RPMI8226 (cell line): ENCODE results near the gene ADAMTS8.

Source experiments
- DNase-seq: peaks from one replicate; pipeline ENCODE4 v3.0.0-alpha.2; 2015

ADAMTS8 gene

DNA sequence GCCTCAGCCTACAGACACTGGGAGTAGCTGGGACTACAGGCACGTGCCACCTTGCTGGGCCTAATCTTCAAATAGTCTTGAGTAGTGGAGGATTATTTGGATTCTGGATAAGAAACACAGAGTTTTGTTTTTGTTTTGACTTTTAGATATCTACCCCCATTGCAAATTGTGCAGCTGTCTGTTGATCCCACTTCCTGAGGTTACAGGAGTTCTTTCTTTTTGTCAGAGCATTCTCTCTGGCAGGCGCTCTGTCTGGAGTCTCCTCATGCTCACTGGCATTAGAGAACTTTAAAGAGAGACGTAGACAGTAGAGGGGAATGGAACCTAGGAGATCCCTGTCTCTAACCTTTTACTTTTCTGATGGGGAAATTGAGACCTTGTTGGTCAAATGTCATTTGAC, 7.8 kb upstream of the ADAMTS8 start:
- no peak for DNase-seq

DNA sequence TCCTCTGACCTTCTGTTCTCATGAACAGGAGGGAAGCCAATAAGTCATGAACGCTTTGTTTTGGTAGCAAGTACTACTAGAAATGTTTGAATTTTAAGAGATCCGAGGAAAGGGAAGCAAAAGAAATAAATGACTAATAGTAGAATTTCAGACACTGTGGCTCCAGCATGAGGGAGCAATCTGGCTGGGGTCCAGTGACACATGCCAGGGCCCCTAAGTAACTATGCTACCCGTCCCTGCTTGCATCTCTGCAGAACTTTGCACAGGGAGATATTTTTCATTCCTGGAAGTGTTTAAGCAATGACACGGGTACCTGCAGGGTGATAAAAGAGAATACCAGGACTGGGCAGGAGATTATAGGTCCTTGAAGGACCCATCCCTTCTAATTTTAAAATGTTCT, 7.3 kb upstream of the ADAMTS8 start:
- no peak for DNase-seq

DNA sequence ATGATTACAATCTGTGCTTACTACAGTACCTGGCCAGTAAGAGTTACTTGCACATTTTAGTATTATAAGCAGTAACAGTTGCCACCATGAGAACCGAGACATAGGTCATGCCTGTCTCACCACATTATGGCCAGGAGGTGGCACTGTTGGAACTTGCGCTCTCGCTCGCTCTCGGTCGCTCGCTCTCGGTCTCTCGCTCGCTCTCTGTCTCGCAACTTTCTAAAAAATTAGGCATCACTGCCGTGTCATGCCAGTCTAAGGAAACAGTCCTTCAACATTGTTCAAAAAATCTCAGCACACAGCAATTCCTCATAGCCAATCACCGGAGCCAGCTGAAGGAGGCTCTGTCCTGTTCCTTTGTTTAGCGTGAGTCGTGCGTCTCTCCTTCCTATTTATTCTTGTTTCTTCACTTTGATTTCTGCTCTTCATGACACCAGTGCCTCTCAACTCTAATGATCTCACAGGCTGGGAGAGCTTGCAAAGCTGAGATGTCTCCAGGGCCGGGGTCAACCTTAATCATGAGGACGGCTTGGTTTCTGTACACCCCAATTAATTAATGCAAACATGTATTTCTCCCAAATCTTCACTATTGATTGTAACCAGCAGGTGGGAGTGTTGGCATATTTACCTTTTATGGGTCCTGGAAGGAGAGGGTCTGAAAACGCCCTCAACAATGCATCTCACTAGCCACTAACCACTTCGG, 6.3 kb upstream of the ADAMTS8 start:
- DNase-seq, result peak; percentile 76

DNA sequence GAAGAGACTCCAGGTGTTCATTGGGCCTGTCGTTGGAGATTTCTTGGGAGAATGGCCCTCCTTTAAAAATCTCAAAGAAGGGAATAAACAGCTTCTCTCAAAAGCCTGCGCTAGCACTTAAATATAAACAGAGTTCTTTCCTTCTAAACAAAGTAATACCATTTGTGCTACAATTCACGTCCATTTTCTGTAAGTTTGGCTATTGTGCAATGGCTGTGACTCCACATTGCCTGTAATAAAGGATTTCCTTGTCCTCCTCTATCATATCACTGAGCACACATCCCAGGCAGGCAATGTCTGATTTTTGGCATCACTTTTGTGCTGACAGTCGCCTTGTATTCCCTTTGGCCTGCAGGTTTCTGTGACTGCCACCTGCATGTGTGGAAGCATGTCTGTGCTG, 4.9 kb upstream of the ADAMTS8 start:
- DNase-seq, result no peak

DNA sequence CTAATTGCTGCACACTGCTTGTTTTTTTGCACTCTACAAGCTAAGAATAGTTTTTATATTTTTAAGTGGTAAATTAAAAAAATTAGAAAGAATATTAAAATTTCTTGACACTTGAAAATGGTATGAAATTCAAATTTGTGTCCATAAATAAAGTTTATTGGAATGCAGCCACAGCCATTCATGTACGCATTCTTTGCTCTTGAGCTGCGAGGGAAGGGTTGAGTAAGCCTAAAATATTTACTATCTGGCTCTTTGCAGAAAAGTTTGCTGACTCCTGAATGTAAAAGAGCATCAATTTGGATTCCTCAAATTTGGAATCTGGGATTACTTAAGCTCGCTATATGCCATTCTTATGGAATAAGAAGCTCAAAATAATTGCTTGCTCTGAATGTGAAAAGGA, 3.4 kb upstream of the ADAMTS8 start:
- DNase-seq, result no peak

DNA sequence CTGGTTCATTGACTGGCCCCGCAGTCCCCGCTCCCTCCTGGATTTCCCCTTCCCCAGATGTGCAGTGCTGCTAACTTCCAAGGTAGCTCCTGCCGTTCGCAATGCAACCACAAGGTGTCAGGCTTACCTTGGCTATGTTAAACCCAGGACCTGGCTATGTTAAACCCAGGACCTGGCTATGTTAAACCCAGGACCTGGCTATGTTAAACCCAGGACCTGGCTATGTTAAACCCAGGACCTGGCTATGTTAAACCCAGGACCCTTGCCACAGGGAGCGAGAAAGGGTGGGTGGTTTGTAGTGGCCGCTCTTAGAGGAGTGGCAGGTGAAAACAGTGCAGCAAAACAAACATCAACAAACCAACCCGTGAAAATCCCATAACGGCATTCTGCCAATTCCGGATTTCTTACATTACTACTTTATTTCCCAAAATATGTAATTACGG, 2.9 kb upstream of the ADAMTS8 start:
- peak; percentile 59 for DNase-seq

DNA sequence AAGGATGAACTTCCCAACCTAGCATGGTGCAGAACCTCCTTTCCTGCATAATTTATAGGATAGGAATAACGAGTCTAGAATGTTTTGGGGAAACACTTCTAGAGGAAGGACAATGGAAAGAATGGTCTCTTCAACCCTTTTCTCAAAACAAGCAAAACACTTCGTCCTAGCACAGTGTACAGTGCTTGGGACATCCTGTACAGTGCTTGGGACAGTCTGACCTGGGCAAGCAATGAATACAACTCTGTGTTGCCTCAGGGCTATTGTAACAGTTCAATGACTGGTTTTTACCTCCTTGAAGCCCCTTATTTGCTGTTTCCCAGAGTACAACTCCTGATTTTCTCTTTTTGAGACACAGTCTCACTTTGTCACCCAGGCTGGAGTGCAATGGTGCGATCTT, 1.6 kb upstream of the ADAMTS8 start:
- DNase-seq, result no peak

DNA sequence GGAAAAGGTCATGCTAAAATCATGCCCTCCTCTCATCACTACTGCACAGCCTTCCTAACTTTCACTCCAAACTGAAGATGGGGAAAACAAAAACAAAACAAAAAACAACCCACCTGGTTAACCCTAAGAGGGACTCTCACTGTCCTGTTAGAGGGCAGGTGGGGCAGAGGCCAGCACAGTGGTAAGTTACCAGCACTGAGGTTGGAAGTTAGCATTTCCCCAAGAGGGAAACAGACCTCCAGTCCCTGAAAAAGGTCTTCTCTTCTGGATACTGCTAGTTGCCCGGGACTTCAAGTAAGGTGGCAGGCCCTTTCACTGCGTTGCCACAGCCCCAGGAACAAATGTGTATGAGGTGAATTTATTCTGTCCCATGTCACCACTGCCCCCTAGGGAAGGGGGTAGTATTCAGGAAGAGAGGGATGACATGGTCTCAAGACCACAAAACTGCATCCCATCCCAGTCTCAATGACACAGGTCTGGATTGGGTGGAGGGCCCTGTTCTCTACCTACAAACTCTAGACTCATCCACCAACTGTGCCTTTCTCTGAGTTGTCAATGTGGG, 792 bp upstream of the ADAMTS8 start:
- no peak for DNase-seq

DNA sequence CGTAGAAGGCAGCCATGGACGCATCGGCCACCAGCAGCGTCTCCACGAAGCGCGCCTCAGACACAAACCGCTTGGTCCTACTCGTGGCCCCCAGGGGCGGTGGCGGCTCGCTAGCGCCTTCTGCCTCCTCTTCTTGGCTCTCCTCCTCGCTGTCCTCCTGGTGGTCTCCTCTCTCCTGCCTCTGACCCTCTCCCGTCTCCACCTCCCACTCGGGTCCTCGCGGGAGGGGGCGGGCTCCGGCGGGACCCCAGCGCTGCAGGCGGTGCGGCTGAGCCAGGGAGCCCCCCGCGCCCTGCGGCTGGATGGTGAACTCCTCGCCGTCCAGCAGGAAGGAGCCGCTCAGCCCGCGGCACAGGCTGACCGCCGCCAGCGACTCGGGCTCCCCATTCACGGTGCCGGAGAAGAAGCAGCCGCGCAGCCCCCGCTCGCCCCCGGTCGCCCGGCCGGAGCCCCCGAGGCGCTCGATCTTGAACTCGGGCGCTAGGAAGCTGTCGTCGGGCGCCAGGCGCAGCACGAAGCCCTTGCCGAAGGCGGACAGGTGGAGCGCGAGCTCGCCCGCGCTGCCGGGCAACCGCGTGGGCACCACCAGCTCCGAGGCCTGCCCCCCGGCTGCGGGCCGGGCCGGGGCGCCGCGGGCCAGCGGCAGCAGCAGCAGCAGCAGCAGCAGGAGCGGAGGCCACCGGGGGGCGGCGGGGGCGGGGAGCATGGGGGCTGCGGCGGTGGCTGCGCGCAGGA, 661 bp downstream of the ADAMTS8 start:
- no peak for DNase-seq

DNA sequence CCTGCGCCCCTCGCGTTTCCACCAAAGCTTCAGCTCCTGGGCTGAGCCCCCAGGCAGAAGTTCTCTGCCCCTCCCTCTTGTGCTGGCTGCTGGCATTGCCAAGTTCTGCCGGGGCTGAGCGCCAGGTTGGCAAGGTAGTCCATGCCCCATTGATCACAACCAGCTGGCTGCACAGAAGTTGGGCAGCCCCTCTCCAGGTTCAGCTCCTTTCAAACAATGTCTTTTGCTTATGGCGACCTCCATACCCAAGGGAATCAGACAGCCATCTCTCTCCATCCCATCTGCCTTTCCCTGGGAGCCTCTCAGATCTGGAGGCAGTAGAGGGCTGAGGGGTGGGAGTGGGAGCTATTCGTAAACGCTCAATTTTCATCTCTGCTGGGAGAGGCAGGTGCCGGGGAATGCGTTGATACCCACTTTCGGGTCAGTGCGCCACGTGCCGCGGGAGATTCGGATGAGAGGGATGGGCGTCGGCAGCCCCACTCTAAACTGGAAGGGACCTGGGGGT, 1.5 kb downstream of the ADAMTS8 start:
- no peak for DNase-seq

DNA sequence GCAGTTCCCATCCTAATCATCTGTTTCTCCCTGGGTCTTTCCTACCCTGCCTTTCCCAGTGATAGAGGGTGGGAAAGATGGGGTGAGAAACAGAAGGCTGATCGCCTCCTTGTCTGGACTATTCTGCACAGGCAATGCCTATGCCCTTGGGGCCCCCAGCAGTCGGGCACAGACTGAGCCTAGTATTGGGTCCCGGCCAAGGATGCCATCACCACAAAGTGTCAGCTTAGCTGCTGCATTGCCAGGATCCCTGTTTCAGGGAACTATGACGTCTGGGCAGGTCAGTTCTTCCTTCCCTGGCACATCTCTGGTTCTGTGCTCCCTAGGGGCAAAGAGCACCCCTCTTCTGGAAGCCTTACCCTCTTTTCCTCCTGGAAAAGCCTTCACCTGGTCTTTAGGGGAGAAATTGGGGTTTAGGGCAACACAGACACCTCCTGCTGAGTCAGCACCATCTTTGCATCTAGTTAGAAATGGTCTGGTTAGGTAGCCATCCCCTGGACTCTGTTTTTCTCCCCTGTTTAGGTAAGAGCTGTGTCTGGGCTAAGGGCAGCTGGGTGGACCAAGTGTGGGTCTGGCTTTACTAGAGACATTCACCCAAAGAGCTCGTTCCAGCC, 2.1 kb downstream of the ADAMTS8 start:
- DNase-seq, result no peak

DNA sequence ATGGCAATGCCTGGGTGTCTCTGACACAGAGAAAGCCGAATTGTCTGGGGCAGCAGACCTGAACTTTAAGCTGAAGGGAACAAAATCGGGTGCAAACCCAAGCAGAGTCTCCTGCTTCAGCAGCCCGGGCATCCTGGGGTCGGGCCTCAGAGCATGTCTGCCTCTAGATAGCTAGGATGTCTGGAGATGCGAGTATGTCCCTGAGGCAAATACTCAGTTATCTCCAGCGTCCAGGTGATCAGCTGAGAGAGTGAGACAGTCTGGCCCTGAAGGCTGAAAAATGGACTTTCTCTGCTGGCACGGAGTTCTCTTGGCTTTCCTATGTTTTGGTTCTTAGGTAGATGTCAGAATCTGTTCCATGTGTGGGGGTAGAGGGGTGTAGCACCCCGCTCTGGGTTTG, 3.3 kb downstream of the ADAMTS8 start:
- no peak for DNase-seq

DNA sequence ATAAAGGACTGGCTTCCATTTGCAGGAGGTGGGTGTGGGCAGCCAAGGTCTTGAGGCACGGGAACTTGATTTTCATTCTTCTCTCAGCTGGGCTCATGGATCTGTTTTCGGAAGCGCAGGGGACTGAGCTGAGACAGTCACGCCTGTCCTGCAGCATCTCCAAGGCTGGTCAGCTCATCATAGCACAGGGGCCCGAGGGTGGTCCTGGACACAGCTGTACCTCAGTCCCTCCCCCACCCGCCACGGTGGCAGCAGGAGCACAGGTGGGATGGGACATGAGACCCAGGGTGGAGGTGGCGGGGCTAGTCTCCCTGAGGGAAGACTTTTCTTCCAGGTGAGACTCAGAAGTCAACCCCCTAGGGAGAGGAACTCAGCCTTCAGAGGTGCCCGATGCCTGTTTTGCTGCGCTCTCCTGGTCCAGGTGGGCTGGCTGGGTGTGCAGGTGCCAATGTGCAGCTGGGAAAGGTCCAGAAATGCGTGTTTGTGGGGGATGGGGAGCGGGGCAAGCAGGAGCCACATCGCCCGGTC, 3.7 kb downstream of the ADAMTS8 start:
- DNase-seq, result no peak

DNA sequence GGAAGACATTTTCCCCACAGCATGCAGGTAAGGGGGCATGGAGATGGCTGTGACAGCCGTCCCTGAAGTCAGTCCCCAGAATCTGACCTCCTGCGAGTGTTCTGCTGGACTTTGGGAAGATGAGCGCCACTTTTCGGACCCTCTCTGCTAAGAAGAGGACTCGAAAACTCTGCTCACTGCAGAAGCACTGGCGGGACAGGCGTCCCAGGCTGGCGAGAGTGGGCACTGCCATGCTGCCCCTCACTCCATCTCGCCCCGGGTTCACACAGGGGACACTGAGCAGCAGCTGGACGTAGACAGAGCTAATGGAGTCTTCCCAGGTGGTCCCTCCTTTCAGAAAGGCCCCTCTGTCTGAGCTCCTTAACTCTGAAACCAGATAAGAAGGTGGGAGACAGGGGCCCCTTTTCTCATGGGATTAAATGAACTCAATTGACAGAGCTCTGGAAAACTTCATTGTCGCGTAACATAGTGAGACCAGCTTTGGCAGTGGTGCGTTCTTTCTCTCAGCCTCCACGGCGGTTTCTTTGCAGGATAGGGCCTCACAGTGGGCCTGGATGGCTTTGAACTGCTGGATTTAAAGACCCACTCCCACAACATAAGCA, 4.8 kb downstream of the ADAMTS8 start:
- DNase-seq, result no peak

DNA sequence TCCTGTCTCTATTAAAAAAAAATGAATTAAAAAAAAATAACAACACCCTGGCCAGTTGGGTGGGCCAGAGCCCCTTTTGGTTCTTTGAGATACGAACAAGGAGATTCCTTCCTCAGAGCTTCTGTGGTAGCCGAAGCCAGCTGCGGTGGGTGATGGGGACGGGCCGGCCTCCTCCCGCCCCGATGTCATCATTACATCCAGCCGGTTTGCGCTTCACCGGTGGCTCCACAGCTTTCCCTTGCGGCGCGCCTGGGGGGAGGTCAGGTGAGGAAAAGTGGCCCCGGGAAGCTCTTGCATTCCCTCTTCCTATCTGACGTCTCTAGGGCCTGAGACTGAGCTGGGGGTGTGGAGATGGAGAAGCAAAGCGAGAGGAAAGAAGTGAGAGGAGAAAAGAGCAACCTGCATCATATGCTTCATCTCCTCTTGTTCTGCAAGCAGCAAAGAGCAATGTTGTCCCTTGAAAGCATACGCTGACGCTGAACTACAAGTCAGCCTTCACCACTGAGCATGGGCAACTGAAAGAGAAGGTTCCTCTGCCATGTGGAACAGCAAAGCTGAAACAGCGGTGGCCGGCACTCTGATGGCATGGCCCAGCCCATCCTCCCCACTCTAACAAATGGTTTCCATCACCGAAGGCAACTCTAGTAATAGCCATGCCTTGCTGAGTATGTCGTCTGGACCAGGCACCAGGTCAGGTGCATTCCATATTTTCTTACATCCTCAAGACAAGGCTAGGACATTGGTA, 6.0 kb downstream of the ADAMTS8 start:
- no peak for DNase-seq

DNA sequence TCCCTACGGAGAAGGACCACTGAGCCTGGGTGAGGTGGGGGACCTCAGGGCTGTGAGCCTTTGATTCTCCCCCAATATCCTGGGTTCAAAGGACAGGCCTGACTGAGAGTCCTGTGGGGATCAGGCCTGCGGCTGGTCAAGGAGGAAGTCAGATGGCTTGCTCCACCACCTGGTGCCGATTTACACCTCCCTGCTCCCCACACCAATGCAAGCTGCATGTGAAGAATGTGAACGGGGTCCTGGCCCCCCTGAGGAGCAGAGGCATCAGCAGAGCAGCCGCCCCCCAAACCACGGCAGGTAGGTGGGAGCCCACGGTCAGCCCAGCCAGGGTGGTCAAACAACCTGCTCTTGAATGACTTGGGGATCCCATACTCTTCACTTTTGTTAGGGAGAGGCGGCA, 6.7 kb downstream of the ADAMTS8 start:
- no peak for DNase-seq

DNA sequence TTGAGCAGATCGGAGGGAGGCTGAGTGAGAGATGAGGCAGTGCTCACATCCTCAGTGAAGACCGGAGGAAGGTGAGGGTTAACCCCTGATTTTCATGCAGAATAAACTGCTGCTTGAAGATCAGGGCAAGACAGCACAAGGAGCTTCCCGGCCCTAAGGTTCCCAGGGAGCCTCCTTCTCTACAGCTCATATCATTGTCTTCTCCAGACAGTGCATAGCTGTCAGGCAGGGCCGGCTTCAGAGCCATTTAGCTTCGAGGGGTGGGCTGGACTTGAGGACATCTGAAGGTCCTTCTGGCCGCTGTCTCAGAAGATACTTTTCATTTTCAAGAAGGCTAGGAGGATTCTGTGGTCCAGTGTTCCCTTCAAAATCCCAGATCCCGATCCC, 7.2 kb downstream of the ADAMTS8 start:
- no peak for DNase-seq

DNA sequence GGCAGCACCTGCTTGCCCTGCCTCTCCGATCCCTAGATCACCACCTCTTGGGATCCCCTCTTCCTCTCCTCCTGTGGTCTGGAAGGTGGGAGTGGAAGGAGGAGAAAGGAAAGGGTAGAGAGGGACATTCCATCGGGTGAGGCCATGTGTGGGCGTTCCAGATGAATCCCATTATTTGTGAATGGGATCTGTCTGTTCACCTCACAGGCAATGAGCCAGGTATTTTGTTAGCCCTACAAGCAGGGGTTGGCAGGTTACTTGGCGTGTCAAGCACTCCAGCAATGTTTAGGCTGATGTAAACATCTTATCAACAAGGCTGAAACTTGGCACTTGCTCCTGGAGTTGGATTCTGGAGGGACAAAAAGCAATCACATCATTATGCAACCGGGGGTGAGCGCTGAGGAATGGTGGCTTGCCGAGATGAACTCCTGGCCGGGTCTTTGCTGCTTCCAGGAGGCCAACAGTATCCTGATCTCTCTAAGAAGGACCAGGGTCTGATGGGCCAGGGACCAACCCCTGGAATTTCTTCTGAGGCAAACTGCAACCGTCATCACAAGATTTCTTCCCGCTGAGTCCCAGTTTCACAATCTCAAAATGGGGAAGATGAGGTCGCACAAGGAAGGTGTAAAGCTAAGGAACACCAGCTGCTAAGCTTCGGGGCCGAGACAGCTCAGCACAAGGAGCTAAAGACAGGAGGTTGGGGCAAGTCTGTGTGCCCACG, 7.8 kb downstream of the ADAMTS8 start:
- DNase-seq, result no peak

DNA sequence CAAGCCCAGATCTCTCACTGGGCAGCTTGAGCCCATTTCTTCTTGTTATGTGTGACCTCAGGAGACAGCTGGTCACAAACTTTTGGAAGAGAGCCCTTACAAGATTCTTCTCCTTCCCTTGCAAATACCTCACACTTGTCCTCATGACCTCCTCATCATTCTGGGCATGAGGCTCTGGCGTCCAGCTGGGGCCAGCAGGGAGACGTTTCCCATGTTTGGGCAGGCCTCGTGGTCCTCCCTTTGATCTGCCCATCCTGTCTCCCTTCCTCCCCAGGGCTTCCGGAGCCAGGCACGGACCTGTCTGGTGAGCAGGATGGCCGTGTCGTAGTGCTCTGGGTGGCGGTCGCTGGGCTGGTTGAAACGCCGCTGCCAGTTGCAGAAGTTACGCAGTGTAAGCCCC, 9.7 kb downstream of the ADAMTS8 start:
- no peak for DNase-seq

DNA sequence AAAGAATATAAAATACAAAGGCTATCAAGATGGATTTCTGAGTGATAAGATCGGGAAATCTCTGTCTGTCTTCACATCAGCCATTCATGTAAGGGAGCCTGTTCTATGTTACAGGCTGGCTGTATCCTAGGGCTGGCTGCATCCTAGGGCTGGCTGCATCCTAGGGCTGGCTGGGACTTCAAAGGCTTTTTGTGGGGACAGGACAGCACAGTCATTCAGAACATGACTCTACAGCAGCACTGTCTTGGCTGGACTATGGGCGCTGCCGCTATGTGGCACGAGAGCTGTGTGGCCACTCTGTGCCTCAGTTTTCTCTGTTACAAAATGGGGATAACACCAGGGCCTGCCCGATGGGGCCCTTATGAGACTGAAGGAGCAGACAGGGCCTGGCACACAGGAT, 10.2 kb downstream of the ADAMTS8 start:
- DNase-seq, result no peak

DNA sequence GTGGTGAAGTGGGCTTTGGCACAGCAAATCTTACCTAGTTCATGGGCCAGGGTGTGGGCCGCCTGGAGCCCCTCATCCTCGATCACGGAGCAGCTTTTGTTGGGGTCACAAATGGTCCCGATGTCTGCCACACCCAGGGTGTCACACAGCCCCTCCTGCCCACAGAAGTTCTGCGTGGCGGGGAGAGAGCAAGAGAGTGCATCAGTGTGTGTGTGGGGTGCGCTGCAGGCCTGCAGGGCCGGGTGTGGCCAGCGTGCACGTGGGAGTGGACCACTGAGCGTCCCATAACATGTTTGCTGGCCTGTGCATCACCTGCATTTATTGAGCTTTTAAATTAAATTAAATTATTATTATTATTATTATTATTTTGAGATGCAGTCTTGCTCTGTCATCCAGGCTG, 11.5 kb downstream of the ADAMTS8 start:
- DNase-seq, result no peak

DNA sequence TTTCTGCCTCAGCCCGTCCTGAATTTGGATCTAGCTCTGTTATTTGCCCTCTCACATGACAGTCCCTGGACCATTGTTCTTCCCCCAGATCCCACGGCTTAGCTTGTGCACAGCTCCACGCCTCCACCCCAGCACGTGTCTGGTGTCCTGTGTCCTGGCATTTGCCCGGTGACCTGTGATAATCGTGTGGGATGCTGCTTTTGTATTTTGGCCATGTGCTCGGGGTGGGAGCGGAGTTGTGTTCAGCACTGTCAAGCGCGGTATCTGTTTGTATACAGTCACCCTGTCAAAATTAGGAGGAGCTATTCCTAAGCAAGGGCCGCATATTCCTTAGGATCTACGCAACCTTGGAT, 11.9 kb downstream of the ADAMTS8 start:
- no peak for DNase-seq
